Peyer's patch (tissue), 4 donors: ENCODE results near the gene SIPA1L3. TPM values are rescaled to one million over a fixed set of nuclear protein-coding genes. Genes with fewer than 3 reads are reported as not detected.
"Not testable (repeated sequence)": the region's sequence is repeated elsewhere in the genome, so short reads cannot be mapped to it uniquely, and the experiment has no call there.

Experiments used
- DNase-seq, 3 donors: peaks; one replicate each; pipeline ENCODE4 v3.0.0-alpha.2; 2017 to 2019
- H3K27ac ChIP-seq, 4 donors: fragments of 200-600 bp; sonication (generic); one replicate each; pipeline ENCODE4 v1.5.1; 2016 to 2019
- H3K27me3 ChIP-seq, 2 donors: fragments of 200-600 bp; sonication (generic); one replicate each; pipeline ENCODE4 v1.5.1; 2019
- H3K36me3 ChIP-seq, 3 donors: fragments of 200-600 bp; sonication (generic); one replicate each; pipeline ENCODE4 v1.5.1; 2016 to 2019
- H3K4me1 ChIP-seq, 4 donors: fragments of 200-600 bp; sonication (generic); one replicate each; pipeline ENCODE4 v1.5.1; 2016 to 2019
- H3K4me3 ChIP-seq, 4 donors: fragments of 200-600 bp; sonication (generic); 1 replicate in 3 of 4; 2 replicates in 1 of 4; pipeline ENCODE4 v1.5.1; 2016 to 2019; ENCODE audit warnings: mild to moderate bottlenecking in 1 of 4
- H3K9me3 ChIP-seq, 4 donors: fragments of 200-600 bp; sonication (generic); one replicate each; pipeline ENCODE4 v1.5.1; 2016 to 2019; ENCODE audit warnings: mild to moderate bottlenecking in 1 of 4
- CTCF ChIP-seq, 6 experiments: fragments of 450-650 bp in 4 of 6; fragments of 200-600 bp in 2 of 6; sonication (generic) in 1 of 6; IDR thresholded peaks; one replicate each; pipeline ENCODE4 v1.5.1; 2017 to 2019; ENCODE audit warnings: antibody characterized with exemption in 6 of 6, mild to moderate bottlenecking in 3 of 6, moderate library complexity in 1 of 6
- POLR2A ChIP-seq, 2 donors: fragments of 450-650 bp; IDR thresholded peaks; one replicate each; pipeline ENCODE4 v1.5.1; 2017; ENCODE audit warnings: antibody characterized with exemption in 2 of 2, mild to moderate bottlenecking in 2 of 2, moderate library complexity in 2 of 2
- total RNA-seq, 4 donors: library from RNA; depleted of rRNA; stranded (reverse); fragments of >200 nt; gene quantifications; one replicate each; pipeline ENCODE4 v1.1.0, GENCODE V29; 2016

The SIPA1L3 gene
- total RNA-seq, 4 donors from 2014 or later, result 63.5 to 304 (median 264) TPM

GRCh38 chr19:38228491-38229439 lies 321.8 kb downstream of the SIPA1L3 start:
- H3K4me1 ChIP-seq, result peaks cover 3 to 22% (median 14%) of the 10 kb centered on the region in 4 donors
- TF ChIP-seq CTCF (IDR thresholded peaks at IDR 0.05) (no peak), POLR2A (IDR thresholded peaks at IDR 0.05) (no peak)
- H3K36me3 ChIP-seq, result no peaks in the 10 kb centered on the region
- no peak overlapping the region for H3K27ac ChIP-seq
- DNase-seq, result no peak
- H3K4me3 ChIP-seq, result peak overlapping the region in 1 of 4 donors; percentile 29
- peaks cover 0 to 33% of the 10 kb centered on the region in 2 donors for H3K27me3 ChIP-seq
- H3K9me3 ChIP-seq, result no peaks in the 10 kb centered on the region

- Histone ChIP-seq H3K27ac (no peak overlapping the region), H3K27me3 (peaks cover 0 to 24% of the 10 kb centered on the region in 2 donors), H3K4me3 (peak overlapping the region in 1 of 4 donors; percentile 29), H3K36me3 (no peaks in the 10 kb centered on the region), H3K9me3 (no peaks in the 10 kb centered on the region), H3K4me1 (peaks cover 3 to 14% (median 8%) of the 10 kb centered on the region in 4 donors)
- peak; percentile 36 to 71 (median 60) for DNase-seq
- TF ChIP-seq CTCF (IDR thresholded peaks at IDR 0.05) (no peak), POLR2A (IDR thresholded peaks at IDR 0.05) (no peak)
These were observed 322.6 kb downstream of the SIPA1L3 start for GRCh38 chr19:38229585-38230073.

- not testable (repeated sequence) for H3K27ac ChIP-seq, H3K4me3 ChIP-seq, DNase-seq, H3K9me3 ChIP-seq, H3K36me3 ChIP-seq
- Histone ChIP-seq H3K4me1 (peaks cover 3 to 14% (median 8%) of the 10 kb centered on the region in 4 donors), H3K27me3 (peaks cover 0 to 23% of the 10 kb centered on the region in 2 donors)
These were observed 323.6 kb downstream of the SIPA1L3 start for GRCh38 chr19:38230506-38231133.

DNA sequence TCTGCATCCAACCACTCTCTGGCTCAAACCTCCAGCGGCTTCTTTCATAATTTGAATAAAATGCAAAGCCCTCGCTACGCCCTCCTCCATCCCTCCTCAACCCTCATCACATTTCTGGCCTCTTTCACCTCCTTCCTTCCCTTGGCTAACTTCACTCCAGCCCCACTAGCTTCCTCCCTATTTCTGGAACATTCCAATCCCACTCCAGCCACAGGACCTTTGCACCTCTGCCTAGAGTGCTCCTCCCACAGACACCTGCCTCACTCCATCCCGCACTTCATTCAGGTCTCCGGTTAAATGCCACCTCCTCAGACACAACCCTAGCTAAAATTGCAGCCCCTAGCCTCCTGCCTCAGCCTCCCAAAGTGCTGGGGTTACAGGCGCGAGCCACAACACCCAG lies 324.9 kb downstream of the SIPA1L3 start:
- Histone ChIP-seq H3K4me3 (no peak overlapping the region), H3K27me3 (peaks cover 0 to 23% of the 10 kb centered on the region in 2 donors), H3K36me3 (no peaks in the 10 kb centered on the region), H3K27ac (no peak overlapping the region), H3K4me1 (peaks cover 3 to 14% (median 8%) of the 10 kb centered on the region in 4 donors), H3K9me3 (no peaks in the 10 kb centered on the region)
- no peak for DNase-seq
- TF ChIP-seq POLR2A (IDR thresholded peaks at IDR 0.05), result no peak
- no peak for TF ChIP-seq CTCF (IDR thresholded peaks at IDR 0.05)

GRCh38 chr19:38233740-38234251 lies 326.8 kb downstream of the SIPA1L3 start:
- TF ChIP-seq CTCF (IDR thresholded peaks at IDR 0.05) (peak; percentile 39 to 84 (median 80)), POLR2A (IDR thresholded peaks at IDR 0.05) (no peak)
- DNase-seq, result peak; percentile 72 to 93 (median 86)
- no peaks in the 10 kb centered on the region for H3K36me3 ChIP-seq
- H3K27me3 ChIP-seq, result peaks cover 0 to 5% of the 10 kb centered on the region in 2 donors
- peaks cover 3 to 6% (median 5%) of the 10 kb centered on the region in 4 donors for H3K4me1 ChIP-seq
- no peak overlapping the region for H3K27ac ChIP-seq
- H3K9me3 ChIP-seq, result no peaks in the 10 kb centered on the region
- no peak overlapping the region for H3K4me3 ChIP-seq
